CD4-positive, alpha-beta T cell treated with Interleukin-1 beta for 1 hour (primary cell): ENCODE measurements around the gene NR3C2.
"Not testable (repeated sequence)": the region's sequence is repeated elsewhere in the genome, so short reads cannot be mapped to it uniquely, and the experiment has no call there.

ENCODE experiments used
- DNase-seq, 2 donors: peaks; one replicate each; pipeline ENCODE4 v3.0.0-alpha.2; 2020 to 2022

Gene NR3C2

GRCh38 chr4:148211533-148211932 is 230.7 kb downstream of the NR3C2 start:
- DNase-seq: no peak

GRCh38 chr4:148210661-148211060 is 231.6 kb downstream of the NR3C2 start:
- no peak for DNase-seq

GRCh38 chr4:148207068-148207467 is 235.1 kb downstream of the NR3C2 start:
- no peak for DNase-seq

GRCh38 chr4:148205476-148205875 is 236.7 kb downstream of the NR3C2 start:
- DNase-seq: no peak

GRCh38 chr4:148204892-148205291 is 237.3 kb downstream of the NR3C2 start:
- DNase-seq: no peak

DNA sequence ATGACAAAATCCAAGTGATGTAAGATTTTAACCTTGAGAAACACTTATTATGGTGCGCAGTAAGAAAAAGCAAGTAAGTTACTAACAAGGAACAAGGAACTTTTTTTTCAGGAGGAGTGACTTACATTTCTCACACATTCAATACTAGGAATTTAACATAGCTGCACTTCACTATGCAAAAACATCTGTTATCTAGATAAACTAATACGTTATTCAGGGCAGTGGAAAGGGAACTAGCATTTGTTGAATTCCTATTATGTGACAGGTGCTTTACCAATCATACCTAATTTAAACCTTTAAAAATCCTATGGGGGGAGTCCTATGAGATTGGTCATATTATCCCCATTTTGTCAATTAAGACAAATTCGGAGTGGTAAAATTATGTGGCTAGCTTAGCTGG is 238.0 kb downstream of the NR3C2 start:
- no peak for DNase-seq

DNA sequence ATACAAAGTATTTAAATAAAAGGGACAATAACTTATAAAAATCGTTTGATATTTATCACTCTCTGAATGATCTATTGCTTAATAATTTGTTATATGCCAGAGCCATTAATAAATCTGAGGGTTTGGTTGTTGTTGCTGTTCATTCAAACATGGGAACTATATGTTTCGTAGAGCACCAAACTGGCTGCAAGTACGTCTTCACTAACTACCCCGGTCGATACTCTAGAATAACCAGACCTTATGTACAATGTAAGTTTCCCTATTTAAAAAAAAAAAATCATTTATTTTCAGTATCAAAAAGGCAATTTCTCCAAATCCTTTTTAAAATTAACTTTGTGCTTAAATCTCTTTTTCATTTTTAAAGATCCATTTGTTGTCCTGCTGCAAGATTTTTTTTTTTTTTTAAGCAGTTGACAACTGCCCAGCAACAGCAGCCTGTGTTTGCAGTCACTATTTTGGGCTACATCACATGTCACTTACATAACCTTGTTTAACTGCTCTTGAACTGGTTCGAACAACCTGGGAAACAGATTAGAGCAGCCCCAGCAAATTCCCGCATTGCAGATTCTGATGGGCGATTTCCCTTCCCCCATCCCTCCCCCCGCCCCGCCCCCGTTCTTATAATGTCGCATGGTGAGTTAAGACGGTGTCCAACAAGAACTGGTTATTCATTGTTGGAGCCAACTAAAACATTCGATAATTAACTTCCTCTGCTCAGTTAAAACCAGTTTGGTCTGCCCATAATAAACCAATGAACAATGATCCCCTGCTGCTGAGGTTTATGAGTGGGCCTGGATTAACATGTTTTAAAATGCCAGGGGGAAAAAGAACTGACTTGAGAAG is 238.9 kb downstream of the NR3C2 start:
- no peak for DNase-seq

DNA sequence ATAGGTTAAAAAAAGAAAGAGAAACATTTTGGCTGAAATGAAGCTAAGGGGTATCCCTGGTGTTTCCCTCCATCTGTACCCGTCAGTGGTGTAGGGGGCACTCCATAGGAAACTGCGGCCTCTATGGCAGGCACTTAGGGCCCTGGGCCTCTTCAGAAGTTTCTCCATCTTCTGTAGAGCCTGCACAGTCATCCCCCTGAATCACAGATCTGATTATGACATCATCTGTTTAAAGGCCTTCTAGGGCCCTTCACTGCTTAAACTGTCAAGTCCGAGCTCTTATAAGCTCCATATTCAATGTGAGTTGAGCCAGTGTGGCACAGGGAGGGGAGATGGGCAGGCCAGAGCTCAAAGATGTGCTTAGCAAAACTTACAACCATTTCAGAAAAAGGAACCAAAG is 241.3 kb downstream of the NR3C2 start:
- DNase-seq: no peak

DNA sequence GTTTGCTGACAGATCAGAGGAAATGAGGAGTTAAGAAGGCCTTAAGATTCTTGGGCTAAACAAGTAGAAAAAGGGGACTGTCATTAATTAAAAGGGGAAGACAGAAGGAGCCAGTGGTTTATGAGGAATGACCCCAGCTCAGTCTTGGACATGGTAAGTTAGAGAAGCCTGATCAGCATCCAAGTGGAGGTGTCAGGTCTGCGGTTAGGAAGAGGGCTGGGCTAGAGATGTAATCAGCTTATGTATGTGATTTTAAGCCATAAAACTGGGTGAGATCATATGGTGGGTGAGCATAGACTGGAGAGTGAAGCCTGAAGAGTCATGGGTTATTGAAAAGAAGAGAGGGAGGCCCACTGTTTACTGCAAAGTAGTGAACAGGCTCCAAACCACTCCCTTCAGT is 246.1 kb downstream of the NR3C2 start:
- no peak for DNase-seq

DNA sequence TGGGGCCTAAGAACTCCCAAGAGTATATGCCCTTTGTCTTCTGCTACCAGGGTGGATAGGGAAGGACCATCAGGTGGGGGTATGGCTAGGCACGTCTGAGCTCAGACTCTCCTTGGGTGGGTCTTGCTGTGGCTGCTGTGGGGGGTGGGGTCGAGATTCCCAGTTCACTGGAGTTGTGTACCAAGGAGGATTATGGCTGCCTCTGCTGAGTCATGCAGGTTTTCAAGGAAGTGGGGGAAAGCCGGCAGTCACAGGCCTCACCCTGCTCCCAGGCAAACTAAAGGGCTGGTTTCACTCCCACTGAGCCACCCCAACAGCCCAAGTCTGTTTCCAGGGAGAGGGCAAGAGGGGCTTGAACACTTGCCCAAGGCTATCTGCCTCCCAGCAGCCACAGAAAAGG is 249.7 kb downstream of the NR3C2 start:
- no peak for DNase-seq

DNA sequence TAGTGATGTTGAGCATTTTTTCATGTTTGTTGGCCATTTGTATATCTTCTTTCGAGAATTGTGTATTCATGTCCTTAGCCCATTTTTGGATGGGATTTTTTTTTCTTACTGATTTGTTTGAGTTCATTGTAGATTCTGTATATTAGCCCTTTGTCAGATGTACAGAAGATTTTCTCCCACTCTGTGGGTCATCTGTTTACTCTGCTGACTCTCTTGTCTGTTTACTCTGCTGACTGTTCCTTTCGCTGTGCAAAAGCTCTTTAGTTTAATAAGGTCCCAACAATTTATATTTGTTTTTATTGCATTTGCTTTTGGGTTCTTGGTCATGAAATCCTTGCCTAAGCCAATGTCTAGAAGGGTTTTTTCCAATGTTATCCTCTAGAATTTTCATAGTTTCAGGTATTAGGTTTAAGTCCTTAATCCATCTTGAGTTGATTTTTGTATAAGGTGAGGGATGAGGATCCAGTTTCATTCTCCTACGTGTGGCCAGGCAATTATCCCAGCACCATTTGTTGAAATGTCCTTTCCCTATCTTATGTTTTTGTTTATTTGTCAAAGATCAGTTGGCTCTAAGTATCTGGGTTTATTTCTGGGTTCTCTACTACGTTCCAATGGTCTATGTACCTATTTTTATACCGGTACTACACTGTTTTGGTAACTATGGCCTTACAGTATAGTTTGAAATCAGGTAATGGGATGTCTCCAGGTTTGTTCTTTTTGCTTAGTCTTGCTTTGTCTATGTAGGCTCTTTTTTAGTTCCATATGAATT is 254.6 kb downstream of the NR3C2 start:
- DNase-seq: not testable (repeated sequence)

GRCh38 chr4:148184922-148185321 is 257.3 kb downstream of the NR3C2 start:
- no peak for DNase-seq

GRCh38 chr4:148182230-148182911 is 259.8 kb downstream of the NR3C2 start:
- no peak for DNase-seq

- DNase-seq: no peak
Observed at GRCh38 chr4:148173397-148174017, 268.7 kb downstream of the NR3C2 start.

DNA sequence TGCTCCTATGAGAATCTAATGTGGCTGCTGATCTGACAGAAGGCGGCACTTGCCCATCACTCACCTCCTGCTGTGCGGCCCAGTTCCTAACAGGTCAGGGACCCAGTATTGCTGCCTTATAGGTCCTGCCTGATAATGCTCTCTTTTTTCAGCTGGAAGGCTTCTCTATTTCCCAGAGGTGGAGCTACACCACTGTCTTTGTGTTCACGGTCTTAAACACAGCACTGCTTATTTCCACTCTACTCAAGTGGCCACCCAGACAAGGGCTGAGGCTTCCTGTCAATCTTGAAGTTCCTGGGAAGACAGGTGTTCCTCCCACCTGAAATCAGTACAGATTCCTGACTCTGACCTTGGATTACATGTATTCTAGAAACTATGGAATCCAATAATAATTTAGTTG is 270.6 kb downstream of the NR3C2 start:
- no peak for DNase-seq

DNA sequence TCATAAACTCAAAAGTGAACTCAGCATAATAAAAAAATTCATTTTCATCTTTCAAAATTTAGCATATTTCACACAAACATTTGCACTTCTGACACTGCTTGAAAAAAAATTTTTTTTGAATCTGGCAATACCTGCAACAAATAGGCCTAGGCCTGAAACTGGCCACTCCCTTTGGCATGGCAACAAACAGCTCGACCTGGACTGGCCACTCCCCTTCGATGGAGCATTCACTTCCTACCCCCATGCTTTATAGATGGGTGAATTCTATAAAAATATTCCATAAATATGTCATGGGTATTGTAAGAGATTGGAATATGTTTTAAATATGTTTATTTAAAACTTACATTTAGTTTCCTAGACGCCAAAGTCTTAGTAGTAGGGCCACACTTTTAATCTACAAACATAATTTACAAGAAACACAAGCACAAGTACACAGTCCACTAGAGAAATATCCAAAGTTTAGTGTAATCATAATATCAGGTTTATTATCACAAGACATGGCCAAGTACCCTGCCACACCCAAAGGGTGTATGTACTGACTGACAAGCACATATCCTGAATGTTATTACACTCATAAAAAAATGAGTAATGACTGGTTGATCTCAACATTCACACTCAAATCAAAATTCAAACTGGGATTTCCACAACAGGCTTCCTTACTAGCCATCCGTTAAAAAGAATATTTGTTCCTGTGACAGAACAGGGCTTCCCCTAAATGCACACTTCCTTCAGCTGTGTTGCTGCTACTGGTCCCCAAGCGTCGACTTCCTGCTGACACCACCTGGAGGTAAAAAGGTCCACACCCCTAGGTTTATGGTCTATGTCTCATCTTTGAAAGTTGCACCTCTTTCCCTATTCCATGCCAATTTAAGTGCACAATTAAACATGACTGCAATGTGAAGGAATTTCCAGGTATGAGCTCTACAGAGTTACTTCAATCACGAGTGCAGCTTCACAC is 271.5 kb downstream of the NR3C2 start:
- DNase-seq: peak in 1 of 2 donors; percentile 3

DNA sequence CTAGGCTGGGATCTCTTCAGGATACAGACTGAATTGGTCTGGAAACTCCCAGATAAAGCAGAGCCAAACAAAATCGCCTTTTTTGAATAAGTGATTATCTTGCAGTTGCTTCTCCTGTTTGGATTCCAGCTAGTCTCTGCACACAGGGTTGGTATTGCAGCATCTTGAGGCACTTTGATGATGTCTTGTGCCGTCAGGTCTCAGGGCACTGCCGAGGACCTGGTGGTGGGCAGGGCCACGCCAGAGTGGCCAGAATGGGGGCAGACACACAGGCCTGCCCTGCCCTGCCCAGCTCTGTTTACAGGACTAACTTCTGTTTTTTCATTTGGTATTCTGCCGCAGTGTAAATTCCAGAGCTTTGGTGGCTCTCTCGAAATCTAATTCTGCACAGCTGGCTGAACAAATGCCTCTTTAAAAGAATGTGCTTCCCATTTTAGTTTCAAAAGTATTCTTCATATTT is 276.1 kb downstream of the NR3C2 start:
- DNase-seq: no peak

DNA sequence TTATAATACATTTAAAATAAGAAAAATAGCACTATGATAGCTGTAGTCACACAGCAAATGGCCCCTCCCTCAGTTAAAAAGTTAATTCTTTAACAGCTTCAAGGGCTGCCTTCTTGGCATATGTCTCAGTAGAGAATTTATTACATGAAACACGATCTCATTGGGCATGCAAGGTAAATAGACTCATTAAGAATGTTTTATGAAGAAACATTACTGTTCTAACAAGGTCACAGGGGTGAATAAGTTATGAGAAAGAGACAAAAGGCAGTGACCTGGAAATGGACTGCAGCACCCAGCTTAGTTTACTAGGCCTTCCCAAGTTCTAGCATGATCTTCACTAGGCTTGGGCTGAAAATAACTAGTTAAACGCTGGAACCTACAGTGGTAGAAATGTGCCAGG is 277.7 kb downstream of the NR3C2 start:
- no peak for DNase-seq

DNA sequence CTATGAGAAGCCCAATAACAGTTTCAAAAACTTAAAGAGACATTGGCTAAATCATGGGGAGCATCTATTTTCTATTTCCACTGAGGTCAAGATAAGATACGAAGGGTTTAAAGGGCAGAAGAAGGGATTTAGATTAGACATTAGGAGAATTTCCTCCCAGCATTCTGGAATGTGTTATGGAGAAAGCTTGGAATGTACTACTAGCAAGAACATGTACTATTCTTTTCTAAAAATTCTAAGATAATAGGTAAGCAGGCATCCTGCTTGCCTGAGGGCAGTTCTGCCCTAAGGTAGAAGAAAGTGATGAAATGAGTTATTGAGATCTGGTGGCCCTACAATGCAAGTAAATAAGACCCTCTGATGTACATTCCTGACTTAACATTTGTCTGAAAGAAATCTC is 279.2 kb downstream of the NR3C2 start:
- no peak for DNase-seq

DNA sequence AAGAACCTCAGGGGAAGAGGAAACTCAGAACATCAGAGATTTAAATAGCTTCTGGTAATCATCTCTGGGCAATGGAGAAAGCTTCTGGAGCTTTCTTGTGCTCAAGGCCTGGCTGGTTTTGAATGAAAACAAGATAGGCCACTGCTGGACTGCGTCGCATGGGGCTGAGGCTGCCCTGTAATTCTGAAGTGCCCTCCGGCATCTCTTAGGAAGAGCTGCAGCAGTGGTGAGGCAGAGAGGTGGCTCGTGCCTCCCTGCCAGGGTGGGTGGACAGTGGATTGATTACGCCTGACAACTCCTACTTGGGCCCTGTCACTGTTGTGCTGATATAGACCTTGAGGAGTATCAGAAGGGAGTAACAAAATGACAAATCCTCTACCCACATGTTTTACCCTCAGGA is 279.7 kb downstream of the NR3C2 start:
- no peak for DNase-seq

DNA sequence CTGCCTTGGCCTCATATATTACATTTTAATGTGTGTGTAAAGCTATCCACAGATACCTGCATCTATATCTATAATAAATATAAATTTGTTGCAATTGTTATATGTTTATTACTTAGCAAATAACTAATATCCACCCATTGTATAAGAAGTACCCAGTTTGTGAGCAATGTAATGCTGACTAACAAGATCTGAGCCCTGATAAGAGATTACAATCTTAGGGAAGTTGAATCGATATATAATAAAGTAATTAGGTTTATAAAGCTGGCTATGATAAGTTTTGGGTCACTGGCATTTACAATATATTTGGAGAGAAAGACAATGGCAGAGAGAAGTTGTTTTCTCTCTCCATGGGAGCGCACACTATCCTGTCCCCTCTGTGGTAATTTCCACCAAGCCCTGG is 280.6 kb downstream of the NR3C2 start:
- DNase-seq: no peak

DNA sequence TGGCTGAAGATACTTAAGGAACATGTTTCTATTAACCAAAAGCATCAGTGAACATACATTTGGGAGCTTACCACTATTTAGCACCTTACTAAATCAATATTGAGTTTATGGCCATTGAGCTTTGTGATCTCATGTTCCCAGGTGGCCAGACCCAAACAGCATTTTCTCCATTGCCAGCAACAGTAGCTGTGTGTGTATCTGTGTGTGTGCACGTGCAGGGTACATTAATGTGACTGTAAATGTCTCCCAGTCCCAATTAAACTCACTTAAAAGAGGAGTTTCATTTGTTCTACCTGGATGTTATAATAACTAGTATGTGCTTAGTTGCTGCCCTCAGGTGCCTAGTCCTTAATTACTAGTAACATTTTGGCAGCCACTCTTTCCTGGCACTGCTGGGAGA is 282.4 kb downstream of the NR3C2 start:
- DNase-seq: no peak
